ENCODE results near the gene ZNF638.
"Not testable (repeated sequence)": the region's sequence is repeated elsewhere in the genome, so short reads cannot be mapped to it uniquely, and the experiment has no call there.

The ZNF638 gene

GRCh38 chr2:71393216-71393615, 61.6 kb downstream of the ZNF638 start:
- no peak for DNase-seq (ENCODE audit: low read depth in 2 of 2)

DNA sequence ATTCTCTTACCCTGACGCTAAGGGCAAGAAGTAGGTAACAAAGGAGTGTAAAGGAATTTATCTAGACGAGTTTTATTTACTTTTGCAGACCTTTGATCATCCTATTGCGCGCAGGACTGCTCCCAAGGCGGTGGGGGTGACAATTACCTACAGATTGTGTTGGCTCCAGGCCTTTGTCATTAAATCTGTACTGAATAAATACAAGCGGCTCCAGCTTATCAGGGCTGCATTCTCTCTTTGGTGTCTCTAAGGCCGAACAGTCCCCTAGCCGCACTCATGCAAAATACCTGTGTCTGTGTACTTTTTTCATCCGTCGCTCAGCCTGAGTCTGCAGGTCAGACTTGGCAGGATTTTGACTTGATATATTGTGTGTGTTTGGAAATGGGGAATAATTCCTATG, 63.9 kb downstream of the ZNF638 start:
- DNase-seq (ENCODE audit: low read depth in 2 of 2): no peak

DNA sequence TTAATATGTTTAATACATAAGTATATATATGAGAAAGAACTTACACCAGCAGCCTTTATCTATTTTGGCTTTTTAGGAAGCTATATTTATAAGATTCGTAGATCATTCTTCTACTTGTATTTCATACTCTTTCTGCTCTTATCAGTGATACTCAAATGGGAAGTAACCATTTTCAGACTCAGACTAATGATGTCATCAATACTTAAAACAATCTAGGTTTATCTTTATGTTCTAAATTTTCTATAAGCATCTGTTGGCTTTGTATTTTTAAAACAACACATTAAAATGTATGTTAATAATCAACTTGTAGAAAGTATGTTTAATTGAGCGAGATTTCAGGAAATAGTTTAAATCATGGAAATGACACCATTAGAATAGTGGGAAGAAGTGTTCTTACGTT, 70.8 kb downstream of the ZNF638 start:
- DNase-seq (ENCODE audit: low read depth in 2 of 2): no peak

GRCh38 chr2:71409611-71410010, 78.0 kb downstream of the ZNF638 start:
- no peak for DNase-seq (ENCODE audit: low read depth in 2 of 2)

GRCh38 chr2:71410696-71411095, 79.1 kb downstream of the ZNF638 start:
- no peak for DNase-seq (ENCODE audit: low read depth in 2 of 2)

DNA sequence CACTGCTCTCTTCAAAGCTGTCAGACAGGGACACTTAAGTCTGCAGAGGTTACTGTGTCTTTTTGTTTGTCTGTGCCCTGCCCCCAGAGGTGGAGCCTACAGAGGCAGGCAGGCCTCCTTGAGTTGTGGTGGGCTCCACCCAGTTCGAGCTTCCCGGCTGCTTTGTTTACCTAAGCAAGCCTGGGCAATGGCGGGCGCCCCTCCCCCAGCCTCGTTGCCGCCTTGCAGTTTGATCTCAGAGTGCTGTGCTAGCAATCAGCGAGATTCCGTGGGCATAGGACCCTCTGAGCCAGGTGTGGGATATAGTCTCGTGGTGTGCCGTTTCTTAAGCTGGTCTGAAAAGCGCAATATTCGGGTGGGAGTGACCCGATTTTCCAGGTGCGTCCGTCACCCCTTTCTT, 85.3 kb downstream of the ZNF638 start:
- not testable (repeated sequence) for DNase-seq (ENCODE audit: low read depth in 2 of 2)

DNA sequence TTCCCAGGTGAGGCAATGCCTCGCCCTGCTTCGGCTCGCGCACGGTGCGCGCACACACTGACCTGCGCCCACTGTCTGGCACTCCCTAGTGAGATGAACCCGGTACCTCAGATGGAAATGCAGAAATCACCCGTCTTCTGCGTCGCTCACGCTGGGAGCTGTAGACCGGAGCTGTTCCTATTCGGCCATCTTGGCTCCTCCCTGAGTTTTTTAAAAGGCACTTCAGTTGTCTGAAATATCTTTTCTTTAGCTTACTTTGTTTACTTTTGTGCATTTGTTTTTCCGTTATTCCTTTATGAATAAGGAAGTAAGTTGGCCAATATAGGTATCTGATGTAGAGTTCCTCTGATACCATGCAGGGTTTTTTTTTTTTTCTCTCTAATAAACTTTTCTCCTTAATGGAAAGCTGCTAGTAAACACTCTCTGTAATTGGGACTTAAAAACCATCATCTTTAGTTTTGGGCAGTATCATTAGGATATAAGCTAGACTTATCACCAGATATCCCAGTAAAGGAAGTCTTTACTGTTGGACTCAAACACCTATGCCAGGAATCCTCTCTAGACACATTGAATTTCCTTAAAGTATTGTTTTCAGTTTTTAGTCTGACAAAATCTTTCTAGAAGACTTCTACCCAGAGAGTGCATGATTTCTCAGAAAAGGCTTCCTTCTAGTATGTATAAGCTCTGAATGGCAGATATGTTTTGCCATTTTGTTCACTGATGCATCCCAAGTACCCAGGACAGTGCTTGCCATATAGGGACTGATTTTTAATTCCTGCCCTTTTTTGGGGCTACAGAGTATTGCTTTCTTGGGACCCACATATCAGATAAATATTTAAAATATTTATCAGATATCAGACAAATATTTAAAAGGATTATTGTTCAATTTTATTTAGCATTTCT, 86.0 kb downstream of the ZNF638 start:
- DNase-seq (ENCODE audit: low read depth in 2 of 2): no peak

DNA sequence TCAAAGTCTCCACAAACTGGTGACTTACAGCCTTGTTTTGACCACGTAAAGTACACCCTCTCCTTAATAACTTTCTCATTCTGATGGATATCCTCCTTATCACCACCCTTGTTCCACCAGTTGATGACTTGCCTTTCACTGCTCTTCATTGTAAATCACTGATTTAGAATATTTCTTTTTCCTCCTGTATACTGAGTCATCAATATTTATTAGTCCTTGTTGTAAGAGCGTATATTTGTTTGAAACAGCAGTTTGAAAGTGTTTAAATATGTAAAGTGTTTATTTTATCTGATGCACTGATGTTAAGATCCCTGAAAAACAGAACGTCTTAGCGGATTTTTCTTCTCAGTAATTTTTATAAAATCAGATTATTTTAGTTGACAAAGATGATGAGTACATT, 87.6 kb downstream of the ZNF638 start:
- DNase-seq (ENCODE audit: low read depth in 2 of 2): no peak

- DNase-seq (ENCODE audit: low read depth in 2 of 2): no peak
Measured at GRCh38 chr2:71419976-71420375, 88.4 kb downstream of the ZNF638 start.

DNA sequence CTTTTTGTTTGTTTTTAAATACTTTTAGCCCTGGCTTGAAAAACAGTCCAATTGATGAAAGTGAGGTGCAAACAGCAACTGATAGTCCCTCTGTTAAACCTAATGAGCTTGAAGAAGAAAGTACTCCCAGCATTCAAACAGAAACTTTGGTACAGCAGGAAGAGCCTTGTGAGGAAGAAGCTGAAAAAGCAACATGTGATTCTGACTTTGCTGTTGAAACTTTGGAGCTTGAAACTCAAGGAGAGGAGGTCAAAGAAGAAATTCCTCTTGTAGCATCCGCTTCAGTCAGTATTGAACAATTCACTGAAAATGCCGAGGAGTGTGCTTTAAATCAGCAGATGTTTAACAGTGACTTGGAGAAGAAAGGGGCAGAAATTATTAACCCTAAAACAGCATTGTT, 91.2 kb downstream of the ZNF638 start:
- no peak for DNase-seq (ENCODE audit: low read depth in 2 of 2)

- DNase-seq (ENCODE audit: low read depth in 2 of 2): no peak
Measured at GRCh38 chr2:71423817-71424420, 92.3 kb downstream of the ZNF638 start.

GRCh38 chr2:71426721-71427120, 95.1 kb downstream of the ZNF638 start:
- no peak for DNase-seq (ENCODE audit: low read depth in 2 of 2)

DNA sequence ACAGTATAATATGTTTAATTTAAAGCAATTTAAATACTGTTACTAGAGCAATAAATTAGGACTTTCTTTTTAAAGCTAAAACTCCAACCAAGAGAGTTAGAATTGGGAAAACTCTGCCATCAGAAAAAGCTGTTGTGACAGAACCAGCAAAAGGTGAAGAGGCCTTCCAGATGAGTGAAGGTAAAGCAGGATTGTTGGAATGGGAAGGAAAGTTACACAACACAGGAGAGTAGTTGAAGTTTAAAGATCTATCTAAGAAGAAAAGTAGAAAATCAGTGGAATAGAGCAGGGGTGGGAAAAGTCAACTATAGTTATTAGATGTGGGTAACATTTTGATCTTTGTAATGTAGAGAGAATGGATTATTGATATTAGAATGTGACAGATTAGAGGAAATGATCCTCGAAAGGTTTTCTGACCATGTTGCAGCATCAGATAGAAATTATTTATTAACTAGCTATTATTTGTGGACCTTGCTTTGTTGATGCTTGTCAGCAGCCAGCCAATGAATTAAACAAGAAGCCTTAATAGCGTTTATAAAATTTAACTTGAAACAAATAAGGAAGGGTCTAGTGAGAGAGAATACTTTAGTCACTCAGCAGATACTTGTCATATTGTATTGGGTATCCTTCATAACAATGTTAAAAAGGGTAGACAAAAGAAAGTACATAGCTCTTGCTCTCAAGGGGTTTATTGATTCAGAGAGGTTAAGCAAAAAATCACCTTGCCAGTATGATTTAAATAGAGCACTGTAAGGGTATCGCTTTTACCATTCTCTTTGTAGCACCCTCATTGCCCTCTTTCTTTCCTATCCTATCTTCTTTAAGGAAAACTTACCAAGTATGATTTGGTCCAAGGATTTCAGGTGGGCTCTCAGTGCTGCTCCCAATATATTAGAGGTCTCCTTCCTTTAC, 97.1 kb downstream of the ZNF638 start:
- no peak for DNase-seq (ENCODE audit: low read depth in 2 of 2)

DNA sequence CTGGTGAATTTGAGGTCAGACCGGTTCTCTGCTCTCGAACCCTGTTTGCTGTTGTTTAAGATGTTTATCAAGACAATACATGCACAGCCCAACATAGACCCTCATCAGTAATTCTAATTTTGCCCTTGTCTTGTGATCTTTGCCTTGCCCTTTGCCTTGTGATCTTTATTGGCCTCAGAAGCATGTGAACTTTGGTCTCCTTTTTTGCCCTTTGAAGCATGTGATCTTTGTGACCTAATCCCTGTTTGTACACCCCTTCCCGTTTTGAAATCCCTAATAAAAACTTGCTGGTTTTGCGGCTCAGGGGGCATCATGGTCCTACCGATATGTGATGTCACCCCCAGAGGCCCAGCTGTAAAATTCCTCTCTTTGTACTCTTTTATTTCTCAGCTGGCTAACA, 113.6 kb downstream of the ZNF638 start:
- not testable (repeated sequence) for DNase-seq (ENCODE audit: low read depth in 2 of 2)

DNA sequence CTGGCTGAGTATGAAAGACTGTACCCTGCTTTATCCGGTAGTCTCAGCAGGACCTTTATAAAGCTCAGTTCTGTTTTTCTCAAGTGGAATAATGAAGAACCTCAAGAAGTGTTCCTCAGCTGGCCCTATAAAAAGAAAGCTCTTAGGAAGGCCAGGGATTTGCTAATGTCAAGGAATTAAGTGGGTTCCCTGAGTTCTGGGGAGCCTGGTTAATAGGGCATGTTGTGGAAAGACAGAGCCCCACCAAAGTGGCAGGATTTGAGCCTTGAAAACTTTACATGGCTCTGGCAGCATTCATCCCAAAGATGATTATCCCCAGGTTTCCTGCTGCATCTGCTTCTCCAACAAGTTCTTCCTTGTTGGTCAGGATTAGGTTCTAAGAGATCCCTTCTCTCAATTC, 114.9 kb downstream of the ZNF638 start:
- no peak for DNase-seq (ENCODE audit: low read depth in 2 of 2)

- no peak for DNase-seq (ENCODE audit: low read depth in 2 of 2)
Measured at GRCh38 chr2:71449343-71449742, 117.8 kb downstream of the ZNF638 start.

- no peak for DNase-seq (ENCODE audit: low read depth in 2 of 2)
Measured at GRCh38 chr2:71451705-71452104, 120.1 kb downstream of the ZNF638 start.

DNA sequence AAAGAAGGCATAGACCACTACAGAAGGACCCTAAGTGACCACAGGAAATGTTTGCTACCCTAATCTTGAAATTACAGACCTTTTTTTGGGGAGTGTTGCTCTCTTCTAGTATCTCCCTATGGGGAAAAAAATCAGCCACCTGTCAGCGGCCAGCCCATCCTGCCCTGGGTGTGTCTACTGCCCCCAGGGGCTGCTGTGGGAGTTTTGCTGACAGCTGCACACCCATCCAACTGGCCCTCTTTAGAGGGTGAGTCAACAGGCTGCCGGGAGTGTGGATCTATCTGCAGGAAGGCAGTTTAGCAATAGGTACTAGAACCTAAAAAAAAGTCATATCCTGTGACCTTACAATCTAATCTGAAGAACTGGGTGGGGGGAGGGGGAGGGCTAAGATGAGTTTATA, 121.0 kb downstream of the ZNF638 start:
- no peak for DNase-seq (ENCODE audit: low read depth in 2 of 2)

DNA sequence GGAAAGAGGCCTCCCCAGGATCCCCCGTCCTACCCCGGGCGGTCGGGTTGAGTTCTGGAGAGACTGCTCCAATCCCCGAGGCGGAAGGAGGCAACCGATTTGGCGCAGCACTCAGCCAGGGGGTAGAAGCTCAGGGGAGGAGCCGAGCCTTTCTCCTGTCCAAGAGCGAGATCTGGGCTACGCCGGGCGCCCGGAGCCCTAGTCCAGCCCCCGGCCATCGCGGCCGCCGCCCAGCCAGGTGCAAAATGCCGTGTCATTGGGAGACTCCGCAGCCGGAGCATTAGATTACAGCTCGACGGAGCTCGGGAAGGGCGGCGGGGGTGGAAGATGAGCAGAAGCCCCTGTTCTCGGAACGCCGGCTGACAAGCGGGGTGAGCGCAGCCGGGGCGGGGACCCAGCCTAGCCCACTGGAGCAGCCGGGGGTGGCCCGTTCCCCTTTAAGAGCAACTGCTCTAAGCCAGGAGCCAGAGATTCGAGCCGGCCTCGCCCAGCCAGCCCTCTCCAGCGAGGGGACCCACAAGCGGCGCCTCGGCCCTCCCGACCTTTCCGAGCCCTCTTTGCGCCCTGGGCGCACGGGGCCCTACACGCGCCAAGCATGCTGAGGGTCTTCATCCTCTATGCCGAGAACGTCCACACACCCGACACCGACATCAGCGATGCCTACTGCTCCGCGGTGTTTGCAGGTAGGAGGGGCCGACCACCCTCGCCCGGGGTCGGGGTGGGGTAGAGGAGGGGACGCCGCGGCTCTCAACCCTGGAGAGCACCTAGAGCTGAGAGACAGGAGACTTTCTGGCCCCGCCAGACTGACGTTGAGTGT, 122.0 kb downstream of the ZNF638 start, which contains the start of gene DYSF:
Gene DYSF, plus strand, starts transcription at position 158 of the 817 bp plus-strand sequence.
- no peak for DNase-seq (ENCODE audit: low read depth in 2 of 2)

- DNase-seq (ENCODE audit: low read depth in 2 of 2): no peak
Measured at GRCh38 chr2:71454221-71455010, 122.8 kb downstream of the ZNF638 start.

All from stimulated activated CD4-positive, alpha-beta T cell treated with anti-CD3 and anti-CD28 coated beads, Interleukin-4, amount 100 ng/mL, for 48 hours (primary cell).